Keratinocyte (primary cell): Measurements from ENCODE around the gene TENT4B. TPM values are rescaled to one million over a fixed set of nuclear protein-coding genes. Genes with fewer than 3 reads are reported as not detected.

ENCODE experiments used
- DNase-seq: peaks from one replicate; pipeline ENCODE4 v3.0.0-alpha.2; 2011; ENCODE audit warnings: low read depth, missing footprints, low spot score
- FAIRE-seq: peaks from 2 replicates; lab custom pipeline; 2011; peaks lifted over from hg19 to GRCh38; lab: Jason Lieb, UNC
- H2AFZ ChIP-seq: 2 replicates; pipeline ENCODE4 v1.6.0; 2012; ENCODE audit warnings: low read length, control low read depth, inconsistent platforms; ENCODE audit not compliant: control insufficient read depth
- H3K27ac ChIP-seq: 2 replicates; pipeline ENCODE4 v1.5.1; 2011; ENCODE audit warnings: low read length; ENCODE audit not compliant: control insufficient read depth, insufficient read depth
- H3K27me3 ChIP-seq: 3 replicates; pipeline ENCODE4 v1.6.0; 2011; ENCODE audit warnings: low read length; ENCODE audit not compliant: control insufficient read depth, insufficient read depth; ENCODE audit errors: extremely low read depth
- H3K36me3 ChIP-seq, 2 experiments: 2 replicates in 1 of 2; 3 replicates in 1 of 2; pipeline ENCODE4 v1.5.1; 2011; ENCODE audit warnings: low read length in 2 of 2, mild to moderate bottlenecking in 1 of 2; ENCODE audit not compliant: control insufficient read depth in 2 of 2, insufficient read depth in 2 of 2; ENCODE audit errors: extremely low read depth in 1 of 2
- H3K4me1 ChIP-seq: 3 replicates; pipeline ENCODE4 v1.5.1; 2011; ENCODE audit warnings: low read length; ENCODE audit not compliant: control insufficient read depth, insufficient read depth; ENCODE audit errors: extremely low read depth
- H3K4me2 ChIP-seq: 3 replicates; pipeline ENCODE4 v1.6.0; 2011; ENCODE audit warnings: low read depth, low read length; ENCODE audit not compliant: control insufficient read depth, insufficient read depth; ENCODE audit errors: extremely low read depth
- H3K4me3 ChIP-seq, 3 experiments: fragments of 200-600 bp in 1 of 3; sonication (generic) in 1 of 3; 2 replicates in 2 of 3; 3 replicates in 1 of 3; pipeline ENCODE4 v1.5.1; 2011 to 2016; ENCODE audit warnings: low read length in 3 of 3, mild to moderate bottlenecking in 3 of 3, control low read depth in 2 of 3, inconsistent platforms in 1 of 3, low read depth in 1 of 3, mixed read lengths in 1 of 3, mixed run types in 1 of 3, moderate library complexity in 1 of 3; ENCODE audit not compliant: control insufficient read depth in 2 of 3, insufficient read depth in 2 of 3; ENCODE audit errors: extremely low read depth in 1 of 3
- H3K79me2 ChIP-seq: 2 replicates; pipeline ENCODE4 v1.6.0; 2012; ENCODE audit warnings: low read length; ENCODE audit not compliant: control insufficient read depth, insufficient read depth
- H3K9ac ChIP-seq: 3 replicates; pipeline ENCODE4 v1.6.0; 2011; ENCODE audit warnings: low read length; ENCODE audit not compliant: control insufficient read depth, insufficient read depth; ENCODE audit errors: extremely low read depth
- H3K9me1 ChIP-seq: 3 replicates; pipeline ENCODE4 v1.6.0; 2011; ENCODE audit warnings: low read length; ENCODE audit not compliant: control insufficient read depth, insufficient read depth; ENCODE audit errors: extremely low read depth
- H3K9me3 ChIP-seq: 2 replicates; pipeline ENCODE4 v1.5.1; 2012; ENCODE audit warnings: low read depth, low read length; ENCODE audit not compliant: control insufficient read depth
- H4K20me1 ChIP-seq: 3 replicates; pipeline ENCODE4 v1.6.0; 2011; ENCODE audit warnings: low read length; ENCODE audit not compliant: control insufficient read depth, insufficient read depth; ENCODE audit errors: extremely low read depth
- CTCF ChIP-seq, 3 experiments: IDR thresholded peaks in 1 of 3; conservative IDR thresholded peaks in 1 of 3; optimal IDR thresholded peaks in 1 of 3; 2 replicates in 2 of 3; 3 replicates in 1 of 3; pipeline versions ENCODE3 to v1.5.1; 2011; ENCODE audit warnings: low read length in 3 of 3, mild to moderate bottlenecking in 3 of 3, moderate library complexity in 2 of 3, control low read depth in 1 of 3, inconsistent platforms in 1 of 3; ENCODE audit not compliant: insufficient read depth in 2 of 3; ENCODE audit errors: extremely low read depth in 1 of 3
- EZH2 ChIP-seq: IDR thresholded peaks from one replicate; pipeline ENCODE4 v1.6.1; 2012; ENCODE audit warnings: inconsistent platforms, mild to moderate bottlenecking, low read length, moderate library complexity
- dilution Hi-C: fragments of 300-500 bp; cut with MboI; formaldehyde crosslinking; loops from one replicate; pipeline ENCODE4 v1.7.0; 2020; ENCODE audit warnings: low sequenced_read_pairs; ENCODE audit not compliant: extremely low pct_ligation_motif_present
- polyA plus RNA-seq, 5 experiments: library from polyadenylated mRNA; depleted of rRNA in 3 of 5; stranded (reverse) in 3 of 5; stranded (forward) in 1 of 5; unstranded in 1 of 5; fragments of >200 nt; gene quantifications; 1 replicate in 1 of 5; 2 replicates in 3 of 5; 3 replicates in 1 of 5; pipeline versions ENCODE4 v1.2.1 to v1.2.3, GENCODE V29; 2011 to 2012; ENCODE audit warnings: missing spikeins in 2 of 5, low read depth in 1 of 5, low replicate concordance in 1 of 5

The TENT4B gene
- polyA plus RNA-seq, 1 donor (not counting 4 experiments of a cell fraction or from before 2014, with no cell fraction given) = 14.8 TPM

GRCh38 chr16:50254072-50254471 is 101.0 kb downstream of the TENT4B start:
- Histone ChIP-seq H3K27me3 (no peaks in the 10 kb centered on the region), H3K36me3 (no peaks in the 10 kb centered on the region), H2AFZ (no peak overlapping the region), H4K20me1 (no peaks in the 10 kb centered on the region), H3K4me3 (no peak overlapping the region), H3K4me2 (no peak overlapping the region), H3K27ac (no peak overlapping the region), H3K9me1 (peaks cover 3% of the 10 kb centered on the region), H3K9me3 (no peaks in the 10 kb centered on the region), H3K4me1 (peaks cover 4% of the 10 kb centered on the region), H3K9ac (no peak overlapping the region), H3K79me2 (no peaks in the 10 kb centered on the region)
- DNase-seq (no peak), FAIRE-seq (no peak)
- dilution Hi-C loops = no loop called here
- TF ChIP-seq EZH2 (no peak), CTCF (optimal IDR thresholded peaks at IDR 0.05 in 1 of 3, IDR thresholded peaks at IDR 0.05 in 1 of 3, conservative IDR thresholded peaks at IDR 0.05 in 1 of 3; ENCODE audit: extremely low read depth in 1 of 3, insufficient read depth in 2 of 3, low read length in 3 of 3) (no peak)

- Histone ChIP-seq H3K9ac (no peak overlapping the region), H3K4me3 (no peak overlapping the region), H4K20me1 (no peaks in the 10 kb centered on the region), H3K27me3 (no peaks in the 10 kb centered on the region), H3K4me2 (no peak overlapping the region), H3K9me3 (no peaks in the 10 kb centered on the region), H3K79me2 (no peaks in the 10 kb centered on the region), H3K9me1 (no peaks in the 10 kb centered on the region), H3K4me1 (peaks cover 9% of the 10 kb centered on the region), H3K27ac (no peak overlapping the region), H2AFZ (no peak overlapping the region), H3K36me3 (no peaks in the 10 kb centered on the region)
- dilution Hi-C loops = no loop called here
- FAIRE-seq (no peak), DNase-seq (no peak)
- TF ChIP-seq CTCF (optimal IDR thresholded peaks at IDR 0.05 in 1 of 3, IDR thresholded peaks at IDR 0.05 in 1 of 3, conservative IDR thresholded peaks at IDR 0.05 in 1 of 3; ENCODE audit: extremely low read depth in 1 of 3, insufficient read depth in 2 of 3, low read length in 3 of 3) (no peak), EZH2 (no peak)
Measured at GRCh38 chr16:50255538-50255937, 102.4 kb downstream of the TENT4B start.
